ENCODE measurements around the gene CDHR5. TPM values are rescaled to one million over a fixed set of nuclear protein-coding genes. Genes with fewer than 3 reads are reported as not detected.

Gene CDHR5
- total RNA-seq, 4 donors from 2014 or later: not detected

DNA sequence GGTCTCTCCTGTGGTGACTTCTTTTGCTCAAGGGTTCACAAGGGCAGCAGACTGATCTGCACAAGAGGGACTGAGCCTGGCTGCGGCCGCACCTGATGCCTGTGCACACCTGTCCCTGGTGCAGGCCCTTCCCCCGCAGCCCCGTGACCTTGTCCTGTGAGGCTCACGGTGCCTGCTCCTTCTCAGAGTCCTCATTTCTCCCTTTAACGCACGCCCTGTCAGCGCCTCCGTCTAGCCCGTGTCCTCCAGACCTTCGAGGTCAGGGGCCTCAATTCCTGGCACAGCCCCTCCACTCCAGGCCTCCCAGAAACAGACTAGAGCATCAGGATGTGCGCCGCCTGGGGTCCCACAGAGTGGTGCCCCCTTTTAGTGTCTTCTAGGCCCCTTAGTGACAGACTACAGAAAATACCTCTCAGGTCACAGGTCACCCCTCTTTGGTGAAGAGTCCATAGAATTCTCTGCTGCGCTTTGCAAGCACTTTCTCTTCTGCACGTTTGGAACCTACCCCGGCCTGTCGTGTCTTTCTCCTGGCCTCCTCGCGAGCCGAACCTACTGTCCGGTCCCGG, 11.3 kb upstream of the CDHR5 start:
- WGBS, 2 donors: 75 to 77% methylated on average over 22 of the region's 22 CpGs
- TF ChIP-seq, protein P1, sequence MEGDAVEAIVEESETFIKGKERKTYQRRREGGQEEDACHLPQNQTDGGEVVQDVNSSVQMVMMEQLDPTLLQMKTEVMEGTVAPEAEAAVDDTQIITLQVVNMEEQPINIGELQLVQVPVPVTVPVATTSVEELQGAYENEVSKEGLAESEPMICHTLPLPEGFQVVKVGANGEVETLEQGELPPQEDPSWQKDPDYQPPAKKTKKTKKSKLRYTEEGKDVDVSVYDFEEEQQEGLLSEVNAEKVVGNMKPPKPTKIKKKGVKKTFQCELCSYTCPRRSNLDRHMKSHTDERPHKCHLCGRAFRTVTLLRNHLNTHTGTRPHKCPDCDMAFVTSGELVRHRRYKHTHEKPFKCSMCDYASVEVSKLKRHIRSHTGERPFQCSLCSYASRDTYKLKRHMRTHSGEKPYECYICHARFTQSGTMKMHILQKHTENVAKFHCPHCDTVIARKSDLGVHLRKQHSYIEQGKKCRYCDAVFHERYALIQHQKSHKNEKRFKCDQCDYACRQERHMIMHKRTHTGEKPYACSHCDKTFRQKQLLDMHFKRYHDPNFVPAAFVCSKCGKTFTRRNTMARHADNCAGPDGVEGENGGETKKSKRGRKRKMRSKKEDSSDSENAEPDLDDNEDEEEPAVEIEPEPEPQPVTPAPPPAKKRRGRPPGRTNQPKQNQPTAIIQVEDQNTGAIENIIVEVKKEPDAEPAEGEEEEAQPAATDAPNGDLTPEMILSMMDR (IDR thresholded peaks at IDR 0.05): no peak
- no peak for TF ChIP-seq POLR2A (IDR thresholded peaks at IDR 0.05)
- DNase-seq (ENCODE audit: low spot score in 2 of 2): no peak
- intact Hi-C loops (cut with DNase I; ENCODE audit: low total_unique reads): no loop called here
- H3K4me3 ChIP-seq (ENCODE audit: low read depth, poor library complexity, severe bottlenecking): no peak overlapping the region

DNA sequence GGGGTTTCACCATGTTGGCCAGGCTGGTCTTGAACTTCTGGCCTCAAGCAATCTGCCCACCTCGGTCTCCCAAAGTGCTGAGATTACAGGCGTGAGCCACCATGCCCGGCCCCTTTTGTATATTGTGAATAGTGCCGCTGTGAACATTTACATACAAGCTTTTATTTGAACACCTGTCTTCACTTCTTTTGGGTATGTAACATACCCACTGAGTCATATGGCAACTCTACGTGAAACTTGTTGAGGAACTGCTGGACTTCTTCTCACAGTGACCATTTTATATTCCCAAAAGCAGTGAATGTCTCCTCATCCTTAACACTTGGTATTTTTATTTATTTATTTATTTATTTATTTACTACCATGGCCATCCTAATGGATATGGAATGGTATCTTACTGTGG, 6.1 kb upstream of the CDHR5 start:
- DNase-seq (ENCODE audit: low spot score in 2 of 2): no peak
- no peak overlapping the region for H3K4me3 ChIP-seq (ENCODE audit: low read depth, poor library complexity, severe bottlenecking)
- WGBS, 2 donors: 94 to 95% methylated on average over 5 of the region's 5 CpGs
- intact Hi-C loops (cut with DNase I; ENCODE audit: low total_unique reads): no loop called here
- no peak for TF ChIP-seq POLR2A (IDR thresholded peaks at IDR 0.05)
- TF ChIP-seq, protein P1 (IDR thresholded peaks at IDR 0.05): no peak

DNA sequence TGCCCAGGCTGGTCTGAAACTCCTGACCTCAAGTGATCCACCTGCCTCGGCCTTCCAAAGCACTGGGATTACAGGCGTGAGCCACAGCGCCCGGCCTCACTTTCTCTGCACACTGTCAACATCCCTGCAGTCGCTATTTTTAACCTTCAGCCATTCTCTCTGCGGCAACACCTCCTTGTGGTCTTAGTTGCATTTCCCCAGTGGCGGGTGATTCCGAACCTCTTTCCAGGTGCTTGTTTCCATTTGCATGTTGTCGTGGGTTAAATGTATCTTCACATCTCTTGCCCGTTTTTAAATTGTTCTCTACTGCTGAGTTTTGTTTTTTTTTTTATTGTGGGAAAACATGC, 4.5 kb upstream of the CDHR5 start:
- no peak for DNase-seq (ENCODE audit: low spot score in 2 of 2)
- intact Hi-C loops (cut with DNase I; ENCODE audit: low total_unique reads): no loop called here
- TF ChIP-seq, protein P1 (IDR thresholded peaks at IDR 0.05): no peak
- no peak for TF ChIP-seq POLR2A (IDR thresholded peaks at IDR 0.05)
- H3K4me3 ChIP-seq (ENCODE audit: low read depth, poor library complexity, severe bottlenecking): no peak overlapping the region
- 68 to 73% methylated on average over 10 of the region's 10 CpGs for WGBS, 2 donors

DNA sequence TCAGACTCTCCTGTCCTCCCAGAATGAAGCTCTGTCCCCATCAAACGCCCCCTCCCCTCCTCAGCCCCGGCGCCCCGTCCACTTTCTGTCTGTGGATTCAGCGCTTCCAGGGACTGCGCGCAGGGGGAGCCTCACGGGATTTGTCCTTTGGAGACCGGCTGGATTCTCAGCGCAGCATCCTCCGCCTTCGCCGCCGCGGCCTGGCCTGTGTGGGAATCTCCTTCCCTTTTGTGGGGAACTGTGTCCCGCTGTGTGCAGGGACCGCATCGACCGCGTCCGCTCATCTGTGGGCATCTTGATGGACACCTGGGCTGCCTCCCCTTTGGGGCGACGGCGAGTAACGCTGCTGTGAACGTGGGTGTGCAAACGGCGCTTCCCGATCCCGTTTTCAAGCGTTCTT, 3.3 kb upstream of the CDHR5 start:
- H3K4me3 ChIP-seq (ENCODE audit: low read depth, poor library complexity, severe bottlenecking): no peak overlapping the region
- intact Hi-C loops (cut with DNase I; ENCODE audit: low total_unique reads): no loop called here
- no peak for DNase-seq (ENCODE audit: low spot score in 2 of 2)
- TF ChIP-seq POLR2A (IDR thresholded peaks at IDR 0.05): no peak
- TF ChIP-seq, protein P1 (IDR thresholded peaks at IDR 0.05): no peak
- WGBS, 2 donors: 91 to 92% methylated on average over 31 of the region's 31 CpGs

DNA sequence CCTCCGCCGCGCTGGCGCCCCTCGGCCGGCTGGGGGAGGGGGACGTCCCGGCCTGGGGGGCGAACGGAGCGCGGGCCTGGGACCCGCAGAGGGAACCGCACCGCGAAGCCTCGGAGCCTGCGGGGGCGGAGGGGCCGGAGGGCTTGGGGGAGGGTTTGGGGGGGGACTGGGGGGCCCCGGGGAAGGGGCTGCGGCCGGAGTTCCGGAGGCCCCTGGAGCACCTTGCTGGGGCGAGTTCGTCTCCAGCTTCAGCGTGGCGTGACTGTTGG, 2.5 kb upstream of the CDHR5 start:
- DNase-seq (ENCODE audit: low spot score in 2 of 2): no peak
- intact Hi-C loops (cut with DNase I; ENCODE audit: low total_unique reads): no loop called here
- TF ChIP-seq POLR2A (IDR thresholded peaks at IDR 0.05): no peak
- TF ChIP-seq, protein P1 (IDR thresholded peaks at IDR 0.05): no peak
- H3K4me3 ChIP-seq (ENCODE audit: low read depth, poor library complexity, severe bottlenecking): no peak overlapping the region
- WGBS, 2 donors: 26 to 27% methylated on average over 19 to 22 of the region's 28 CpGs

DNA sequence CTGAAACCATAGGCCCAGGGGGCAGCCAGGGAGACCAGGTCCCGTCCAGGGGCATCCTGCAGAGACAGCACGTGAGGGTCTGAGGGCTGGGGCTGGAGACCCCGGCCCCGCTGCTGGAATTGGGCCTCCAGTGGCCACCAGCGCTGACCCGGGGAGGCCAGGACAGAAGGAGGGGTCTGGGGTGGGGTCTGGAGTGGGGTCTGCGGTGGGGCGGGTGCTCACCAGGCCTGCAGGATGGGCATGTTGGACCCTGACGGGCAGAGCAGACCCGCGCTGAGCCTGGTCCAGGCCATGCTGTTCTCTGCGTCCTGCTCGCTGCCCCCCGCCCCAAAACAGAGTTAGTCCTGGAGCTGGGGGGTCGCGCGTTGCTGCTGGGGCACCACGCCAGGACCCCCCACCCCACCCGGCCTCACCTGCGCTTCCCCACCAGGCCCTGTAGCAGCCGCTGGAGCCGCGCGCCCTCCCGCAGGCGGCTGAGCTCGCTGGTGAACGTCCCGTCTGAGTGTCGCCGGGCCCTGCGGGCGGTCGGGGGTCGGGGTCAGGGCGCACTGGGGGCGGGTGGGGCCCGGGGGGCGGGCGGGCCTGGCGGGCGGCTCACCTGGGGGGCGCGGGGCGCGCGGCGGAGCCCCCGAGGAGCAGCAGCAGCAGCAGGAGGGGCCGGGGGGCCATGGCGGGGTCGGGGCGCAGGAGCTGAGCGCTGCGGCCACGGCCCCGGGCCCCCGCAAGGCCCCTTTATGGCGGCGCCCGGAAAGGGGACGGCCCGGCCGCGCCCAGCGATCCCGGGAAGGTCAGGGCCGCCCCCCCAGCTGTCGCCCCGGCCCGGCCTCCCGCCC, 1.9 kb upstream of the CDHR5 start, which contains the start of gene SCT:
SCT (minus strand) TSS at position 707 of the 833 bp plus-strand sequence; CDS start at position 669, 38 bp downstream.
- no peak within 1 kb of the TSS for H3K4me3 ChIP-seq (ENCODE audit: low read depth, poor library complexity, severe bottlenecking)
- WGBS, 2 donors: 22 to 53% methylated on average over 5 to 12 of the region's 72 CpGs
- DNase-seq (ENCODE audit: low spot score in 2 of 2): no peak
- intact Hi-C loops (cut with DNase I; ENCODE audit: low total_unique reads): no loop called here
- TF ChIP-seq, protein P1 (IDR thresholded peaks at IDR 0.05): no peak
- no peak for TF ChIP-seq POLR2A (IDR thresholded peaks at IDR 0.05)
